ENCODE results near the gene ZSWIM4.

GRCh38 chr19:13788991-13789390, 6.3 kb upstream of the ZSWIM4 start:
- TF ChIP-seq, protein P1, sequence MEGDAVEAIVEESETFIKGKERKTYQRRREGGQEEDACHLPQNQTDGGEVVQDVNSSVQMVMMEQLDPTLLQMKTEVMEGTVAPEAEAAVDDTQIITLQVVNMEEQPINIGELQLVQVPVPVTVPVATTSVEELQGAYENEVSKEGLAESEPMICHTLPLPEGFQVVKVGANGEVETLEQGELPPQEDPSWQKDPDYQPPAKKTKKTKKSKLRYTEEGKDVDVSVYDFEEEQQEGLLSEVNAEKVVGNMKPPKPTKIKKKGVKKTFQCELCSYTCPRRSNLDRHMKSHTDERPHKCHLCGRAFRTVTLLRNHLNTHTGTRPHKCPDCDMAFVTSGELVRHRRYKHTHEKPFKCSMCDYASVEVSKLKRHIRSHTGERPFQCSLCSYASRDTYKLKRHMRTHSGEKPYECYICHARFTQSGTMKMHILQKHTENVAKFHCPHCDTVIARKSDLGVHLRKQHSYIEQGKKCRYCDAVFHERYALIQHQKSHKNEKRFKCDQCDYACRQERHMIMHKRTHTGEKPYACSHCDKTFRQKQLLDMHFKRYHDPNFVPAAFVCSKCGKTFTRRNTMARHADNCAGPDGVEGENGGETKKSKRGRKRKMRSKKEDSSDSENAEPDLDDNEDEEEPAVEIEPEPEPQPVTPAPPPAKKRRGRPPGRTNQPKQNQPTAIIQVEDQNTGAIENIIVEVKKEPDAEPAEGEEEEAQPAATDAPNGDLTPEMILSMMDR (IDR thresholded peaks at IDR 0.05 in 8 of 11, conservative IDR thresholded peaks at IDR 0.05 in 3 of 11), result no peak
- TF ChIP-seq POLR2AphosphoS5 (IDR thresholded peaks at IDR 0.05) (peak in 2 of 3 donors; percentile 44), POLR2A (IDR thresholded peaks at IDR 0.05) (no peak)

All from spleen (tissue), 7 donors.